ENCODE results near the gene WDTC1. TPM values are rescaled to one million over a fixed set of nuclear protein-coding genes. Genes with fewer than 3 reads are reported as not detected.

Gene WDTC1
- total RNA-seq, 6 experiments from 2014 or later = 17.6 to 22.7 (median 19.8) TPM

GRCh38 chr1:27306892-27307761 lies 72.7 kb downstream of the WDTC1 start:
- ATAC-seq = no peak
- Histone ChIP-seq H3K4me1 (no peaks in the 10 kb centered on the region), H3K9me3 (no peaks in the 10 kb centered on the region), H3K27ac (no peak overlapping the region), H3K27me3 (no peaks in the 10 kb centered on the region), H3K36me3 (peaks cover 0 to 17% (median 2%) of the 10 kb centered on the region in 4 donors), H3K4me3 (no peak overlapping the region)
- intact Hi-C loops (cut with DNase I) = no loop called here
- WGBS (ENCODE audit: insufficient coverage, low coverage, low lambda C conversion rate, missing lambda C conversion rate) = 93% methylated on average over 4 of the region's 11 CpGs
- TF ChIP-seq POLR2A (IDR thresholded peaks at IDR 0.05) = no peak
- no peak for TF ChIP-seq CTCF (IDR thresholded peaks at IDR 0.05)
- DNase-seq = no peak

GRCh38 chr1:27307874-27308598 lies 73.6 kb downstream of the WDTC1 start:
- 91% methylated on average over 3 of the region's 6 CpGs for WGBS (ENCODE audit: insufficient coverage, low coverage, low lambda C conversion rate, missing lambda C conversion rate)
- Histone ChIP-seq H3K4me3 (no peak overlapping the region), H3K27me3 (no peaks in the 10 kb centered on the region), H3K27ac (no peak overlapping the region), H3K9me3 (no peaks in the 10 kb centered on the region), H3K4me1 (no peaks in the 10 kb centered on the region), H3K36me3 (peaks cover 0 to 13% (median 1%) of the 10 kb centered on the region in 4 donors)
- DNase-seq = no peak
- intact Hi-C loops (cut with DNase I) = no loop called here
- peak in 1 of 4 donors; percentile 15 for ATAC-seq
- no peak for TF ChIP-seq CTCF (IDR thresholded peaks at IDR 0.05)
- no peak for TF ChIP-seq POLR2A (IDR thresholded peaks at IDR 0.05)

GRCh38 chr1:27314169-27314568 lies 79.7 kb downstream of the WDTC1 start:
- WGBS (ENCODE audit: insufficient coverage, low coverage, low lambda C conversion rate, missing lambda C conversion rate) = 63% methylated on average over 3 of the region's 3 CpGs
- no peaks in the 10 kb centered on the region for H3K36me3 ChIP-seq
- no peak for TF ChIP-seq CTCF (IDR thresholded peaks at IDR 0.05)
- no peak for TF ChIP-seq POLR2A (IDR thresholded peaks at IDR 0.05)
- no peak overlapping the region for H3K27ac ChIP-seq
- ATAC-seq (no peak), DNase-seq (no peak)
- no peaks in the 10 kb centered on the region for H3K27me3 ChIP-seq
- H3K9me3 ChIP-seq = no peaks in the 10 kb centered on the region
- H3K4me1 ChIP-seq = no peaks in the 10 kb centered on the region
- intact Hi-C loops (cut with DNase I) = no loop called here
- no peak overlapping the region for H3K4me3 ChIP-seq

GRCh38 chr1:27314737-27315136 lies 80.3 kb downstream of the WDTC1 start:
- intact Hi-C loops (cut with DNase I) = no loop called here
- no peak overlapping the region for H3K4me3 ChIP-seq
- H3K9me3 ChIP-seq = no peaks in the 10 kb centered on the region
- ATAC-seq (no peak), DNase-seq (no peak)
- H3K27me3 ChIP-seq = no peaks in the 10 kb centered on the region
- no peaks in the 10 kb centered on the region for H3K4me1 ChIP-seq
- H3K36me3 ChIP-seq = no peaks in the 10 kb centered on the region
- TF ChIP-seq CTCF (IDR thresholded peaks at IDR 0.05) (no peak), POLR2A (IDR thresholded peaks at IDR 0.05) (no peak)
- no CpG with 5 or more reads among the region's 2 CpGs for WGBS (ENCODE audit: insufficient coverage, low coverage, low lambda C conversion rate, missing lambda C conversion rate)
- H3K27ac ChIP-seq = no peak overlapping the region

Data from right lobe of liver (tissue), 6 donors.